GM12878 (cell line): ENCODE data around the gene GORASP2. TPM values are rescaled to one million over a fixed set of nuclear protein-coding genes. Genes with fewer than 3 reads are reported as not detected.

ENCODE experiments used
- ATAC-seq: fragments of 200-7000 bp; cut with Tn5 transposase; 3 replicates; pipeline ENCODE4 v1.9.1; 2020; ENCODE audit warnings: mild to moderate bottlenecking, moderate library complexity
- BruUV-seq: library from RNA; stranded (reverse); fragments of 400-500 nt; replicated peaks from 2 replicates; lab custom pipeline; 2021; lab: Mats Ljungman, UMichigan
- CTCF ChIA-PET: fragments of 300-600 bp; sonication (Branson Sonifier 250); formaldehyde crosslinking; extraction: SDS; loops from one replicate; lab custom pipeline; 2021; ENCODE audit warnings: inconsistent platforms; lab: Yijun Ruan, JAX
- POLR2A ChIA-PET: fragments of 350-600 bp; formaldehyde crosslinking; extraction: SDS; loops from one replicate; lab custom pipeline; 2021; ENCODE audit warnings: inconsistent platforms; lab: Charles Lee
- RAD21 ChIA-PET: fragments of 300-600 bp; sonication (Branson Sonifier 250); formaldehyde crosslinking; loops from one replicate; lab custom pipeline; 2023; ENCODE audit warnings: antibody characterized with exemption; ENCODE audit not compliant: unreplicated experiment; lab: Charles Lee
- SMC1A ChIA-PET: fragments of 300-600 bp; sonication (Branson Sonifier 250); formaldehyde crosslinking; loops from one replicate; lab custom pipeline; 2023; ENCODE audit not compliant: unreplicated experiment, uncharacterized antibody; lab: Charles Lee
- DNase-seq: peaks from one replicate; pipeline ENCODE4 v3.0.0-alpha.2; 2011; ENCODE audit warnings: low read depth, low spot score
- FAIRE-seq: peaks from 3 replicates; lab custom pipeline; 2011; peaks lifted over from hg19 to GRCh38; lab: Jason Lieb, UNC
- H2AFZ ChIP-seq: 2 replicates; pipeline ENCODE4 v1.6.0; 2011; ENCODE audit warnings: low read depth, low read length, control low read depth; ENCODE audit not compliant: control insufficient read depth
- H3K27ac ChIP-seq: 2 replicates; pipeline ENCODE4 v1.5.1; 2011; ENCODE audit warnings: control low read depth; ENCODE audit not compliant: control insufficient read depth, insufficient read depth
- H3K27me3 ChIP-seq, 2 experiments: replicated peaks in 1 of 2; 2 replicates each; pipeline versions ENCODE4 v1.6.0 to v1.6.1; 2011; ENCODE audit warnings: low read length in 1 of 2; ENCODE audit not compliant: control insufficient read depth in 2 of 2, insufficient read depth in 2 of 2
- H3K36me3 ChIP-seq, 2 experiments: 2 replicates each; pipeline ENCODE4 v1.5.1; 2011; ENCODE audit warnings: low read length in 1 of 2; ENCODE audit not compliant: control insufficient read depth in 2 of 2, insufficient read depth in 2 of 2
- H3K4me1 ChIP-seq: 2 replicates; pipeline ENCODE4 v1.6.1; 2011; ENCODE audit warnings: mild to moderate bottlenecking, low read length, moderate library complexity, mixed read lengths; ENCODE audit not compliant: control insufficient read depth, insufficient read depth
- H3K4me2 ChIP-seq: 2 replicates; pipeline ENCODE4 v1.6.0; 2011; ENCODE audit warnings: control low read depth; ENCODE audit not compliant: control insufficient read depth, insufficient read depth
- H3K4me3 ChIP-seq: fragments of 200-600 bp; sonication (generic); 2 replicates; pipeline ENCODE4 v1.5.1; 2016
- H3K79me2 ChIP-seq: 2 replicates; pipeline ENCODE4 v1.6.0; 2011; ENCODE audit warnings: low read length; ENCODE audit not compliant: control insufficient read depth, insufficient read depth
- H3K9ac ChIP-seq: 2 replicates; pipeline ENCODE4 v1.8.0; 2011; ENCODE audit warnings: low read length, control low read depth, mixed read lengths; ENCODE audit not compliant: control insufficient read depth, insufficient read depth
- H3K9me3 ChIP-seq: replicated peaks from 3 replicates; pipeline ENCODE4 v1.5.1; 2011; ENCODE audit warnings: mild to moderate bottlenecking, low read length; ENCODE audit not compliant: control insufficient read depth, insufficient read depth
- H4K20me1 ChIP-seq: 2 replicates; pipeline ENCODE4 v1.6.0; 2011; ENCODE audit not compliant: control insufficient read depth, insufficient read depth
- CBX5 ChIP-seq: sonication (generic); IDR thresholded peaks from 2 replicates; pipeline ENCODE4 v1.6.1; 2016; ENCODE audit warnings: low read depth, moderate library complexity, mild to moderate bottlenecking, inconsistent platforms
- CREB1 ChIP-seq: IDR thresholded peaks from 2 replicates; pipeline ENCODE4 v1.6.1; 2012; ENCODE audit warnings: low read depth, mild to moderate bottlenecking, inconsistent platforms
- IKZF1 ChIP-seq: fragments of 450-650 bp; conservative IDR thresholded peaks from 2 replicates; pipeline ENCODE4 v1.6.1; 2017; ENCODE audit warnings: antibody characterized with exemption, mild to moderate bottlenecking
- JUNB ChIP-seq: IDR thresholded peaks from 2 replicates; pipeline ENCODE4 v1.6.1; 2016; ENCODE audit warnings: antibody characterized with exemption, mild to moderate bottlenecking
- MEF2B ChIP-seq: fragments of 450-650 bp; IDR thresholded peaks from 2 replicates; pipeline ENCODE4 v1.6.1; 2018; ENCODE audit warnings: mild to moderate bottlenecking, moderate library complexity; ENCODE audit not compliant: partially characterized antibody, poor library complexity, severe bottlenecking
- PAX5 ChIP-seq: IDR thresholded peaks from 2 replicates; pipeline ENCODE4 v1.6.1; 2011; ENCODE audit warnings: low read depth, low read length, borderline replicate concordance
- PML ChIP-seq: IDR thresholded peaks from 2 replicates; pipeline ENCODE4 v1.6.1; 2012; ENCODE audit warnings: low read length, inconsistent platforms
- RB1 ChIP-seq: fragments of 450-650 bp; formaldehyde crosslinking; IDR thresholded peaks from 2 replicates; pipeline ENCODE4 v1.6.1; 2017; ENCODE audit warnings: mild to moderate bottlenecking, borderline replicate concordance
- RFX5 ChIP-seq: IDR thresholded peaks from 2 replicates; pipeline ENCODE4 v1.6.1; 2011; ENCODE audit warnings: low read depth, low read length, improper control_type of control experiment
- STAT3 ChIP-seq: IDR thresholded peaks from 2 replicates; pipeline ENCODE4 v1.6.1; 2011; ENCODE audit warnings: low read depth, low read length, improper control_type of control experiment
- ZSCAN29 ChIP-seq: fragments of 450-650 bp; IDR thresholded peaks from 2 replicates; pipeline ENCODE4 v1.6.1; 2017; ENCODE audit warnings: mild to moderate bottlenecking, moderate library complexity
- WGBS: methylation state at CpG from one replicate; pipeline ENCODE4 v1.1.6; 2016; ENCODE audit warnings: low lambda C conversion rate; ENCODE audit not compliant: insufficient replicate concordance, insufficient coverage; ENCODE audit errors: missing lambda C conversion rate; 5-methylcytosine and 5-hydroxymethylcytosine counted together
- in situ Hi-C: fragments of 300-500 bp; cut with MboI; formaldehyde crosslinking; loops from 9 replicates; pipeline ENCODE4 v1.14.3; 2018; ENCODE audit warnings: mixed read lengths
- intact Hi-C: fragments of 100-400 bp; cut with micrococcal nuclease; formaldehyde crosslinking; loops from one replicate; pipeline ENCODE4 v1.14.2; 2022; ENCODE audit not compliant: unreplicated experiment
- polyA plus RNA-seq, 11 experiments: library from polyadenylated mRNA; depleted of rRNA in 4 of 11; unstranded in 6 of 11; stranded (reverse) in 5 of 11; fragments of >200 nt; fragmentation: Nextera tagmentation in 4 of 11; fragmentation: Illumina TruSeq in 1 of 11; extraction: Ambion mirVana in 4 of 11; extraction: Trizol in 1 of 11; gene quantifications; 1 replicate in 1 of 11; 2 replicates in 10 of 11; pipeline versions ENCODE4 v1.2.1 to v1.2.3, GENCODE V29; 2011 to 2016; ENCODE audit warnings: inconsistent platforms in 2 of 11, missing spikeins in 2 of 11, low read depth in 1 of 11
- total RNA-seq, 4 experiments: library from RNA; depleted of rRNA in 3 of 4; stranded (reverse); fragments of >200 nt in 3 of 4; fragmentation: Illumina TruSeq in 1 of 4; extraction: Trizol in 1 of 4; gene quantifications; 2 replicates each; pipeline versions ENCODE4 v1.2.1 to v1.2.3, GENCODE V29; 2013 to 2021
- TF ChIP-seq, protein P1 (sequence below): fragments of 450-650 bp; IDR thresholded peaks from 2 replicates; pipeline ENCODE4 v1.6.1; 2017; ENCODE audit warnings: mild to moderate bottlenecking, low read depth, inconsistent platforms; ENCODE audit not compliant: poor library complexity, severe bottlenecking
- TF ChIP-seq, protein P2 (sequence below): IDR thresholded peaks from 2 replicates; pipeline ENCODE4 v1.6.1; 2011; ENCODE audit warnings: mild to moderate bottlenecking, low read depth, low read length, moderate library complexity; ENCODE audit not compliant: insufficient replicate concordance
- TF ChIP-seq, protein P3 (sequence below): IDR thresholded peaks from 2 replicates; pipeline ENCODE4 v1.6.1; 2012; ENCODE audit warnings: low read length, inconsistent platforms
- TF ChIP-seq, protein P4 (sequence below): fragments of 450-650 bp; IDR thresholded peaks from 2 replicates; pipeline ENCODE4 v1.6.1; 2017; ENCODE audit warnings: borderline replicate concordance
- TF ChIP-seq, protein P5 (sequence below): IDR thresholded peaks from 2 replicates; pipeline ENCODE4 v1.6.1; 2012; ENCODE audit warnings: low read depth, low read length, improper control_type of control experiment
- TF ChIP-seq, protein P6 (sequence below): IDR thresholded peaks from 2 replicates; pipeline ENCODE4 v1.6.1; 2011; ENCODE audit warnings: low read depth, mild to moderate bottlenecking, low read length, moderate library complexity, borderline replicate concordance; ENCODE audit errors: extremely low read depth

GORASP2 gene
- total and polyA plus RNA-seq, 10 of the 15 experiments (the other 5 are each of a cell fraction or from before 2014, with no cell fraction given) = 26.3 to 169 (median 103) TPM

DNA sequence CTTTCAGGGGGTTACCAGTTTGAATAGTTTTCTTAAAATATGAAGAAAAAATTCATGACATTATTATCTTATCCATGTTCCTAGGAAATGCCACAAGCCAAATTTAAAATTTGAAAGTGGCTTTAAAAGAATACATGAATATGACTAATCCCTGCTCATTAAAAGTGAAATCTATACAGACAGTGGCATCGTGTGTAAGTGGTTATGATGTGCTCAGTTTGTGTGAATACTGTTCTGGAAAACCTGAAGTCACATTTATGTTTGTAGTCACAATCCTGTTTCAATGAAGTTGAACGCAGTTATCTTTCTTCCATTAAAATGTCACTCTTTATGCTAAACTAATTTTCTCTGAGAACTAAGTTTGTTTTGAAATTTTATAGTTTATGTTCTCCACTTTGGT, 75.8 kb downstream of the GORASP2 start:
- ChIA-PET CTCF (interaction anchor here (0.7 kb wide), 1 partner anchor 75 kb away, joined by 3 read pairs; no protein-coding TSS in a partner anchor), POLR2A (interaction anchor here (0.6 kb wide), 1 partner anchor 11 kb away, joined by 4 read pairs; no protein-coding TSS in a partner anchor)
- 76% methylated on average over 2 of the region's 2 CpGs for WGBS
- TF ChIP-seq CREB1 (no peak), RB1 (no peak), IKZF1 (no peak), CBX5 (no peak), PML (no peak), STAT3 (no peak), ZSCAN29 (no peak), MEF2B (no peak), JUNB (no peak), PAX5 (no peak), RFX5 (no peak)
- TF ChIP-seq, protein P1, sequence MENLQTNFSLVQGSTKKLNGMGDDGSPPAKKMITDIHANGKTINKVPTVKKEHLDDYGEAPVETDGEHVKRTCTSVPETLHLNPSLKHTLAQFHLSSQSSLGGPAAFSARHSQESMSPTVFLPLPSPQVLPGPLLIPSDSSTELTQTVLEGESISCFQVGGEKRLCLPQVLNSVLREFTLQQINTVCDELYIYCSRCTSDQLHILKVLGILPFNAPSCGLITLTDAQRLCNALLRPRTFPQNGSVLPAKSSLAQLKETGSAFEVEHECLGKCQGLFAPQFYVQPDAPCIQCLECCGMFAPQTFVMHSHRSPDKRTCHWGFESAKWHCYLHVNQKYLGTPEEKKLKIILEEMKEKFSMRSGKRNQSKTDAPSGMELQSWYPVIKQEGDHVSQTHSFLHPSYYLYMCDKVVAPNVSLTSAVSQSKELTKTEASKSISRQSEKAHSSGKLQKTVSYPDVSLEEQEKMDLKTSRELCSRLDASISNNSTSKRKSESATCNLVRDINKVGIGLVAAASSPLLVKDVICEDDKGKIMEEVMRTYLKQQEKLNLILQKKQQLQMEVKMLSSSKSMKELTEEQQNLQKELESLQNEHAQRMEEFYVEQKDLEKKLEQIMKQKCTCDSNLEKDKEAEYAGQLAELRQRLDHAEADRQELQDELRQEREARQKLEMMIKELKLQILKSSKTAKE = no peak
- TF ChIP-seq, protein P2, sequence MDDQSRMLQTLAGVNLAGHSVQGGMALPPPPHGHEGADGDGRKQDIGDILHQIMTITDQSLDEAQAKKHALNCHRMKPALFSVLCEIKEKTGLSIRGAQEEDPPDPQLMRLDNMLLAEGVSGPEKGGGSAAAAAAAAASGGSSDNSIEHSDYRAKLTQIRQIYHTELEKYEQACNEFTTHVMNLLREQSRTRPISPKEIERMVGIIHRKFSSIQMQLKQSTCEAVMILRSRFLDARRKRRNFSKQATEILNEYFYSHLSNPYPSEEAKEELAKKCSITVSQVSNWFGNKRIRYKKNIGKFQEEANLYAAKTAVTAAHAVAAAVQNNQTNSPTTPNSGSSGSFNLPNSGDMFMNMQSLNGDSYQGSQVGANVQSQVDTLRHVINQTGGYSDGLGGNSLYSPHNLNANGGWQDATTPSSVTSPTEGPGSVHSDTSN = no peak
- TF ChIP-seq, protein P3, sequence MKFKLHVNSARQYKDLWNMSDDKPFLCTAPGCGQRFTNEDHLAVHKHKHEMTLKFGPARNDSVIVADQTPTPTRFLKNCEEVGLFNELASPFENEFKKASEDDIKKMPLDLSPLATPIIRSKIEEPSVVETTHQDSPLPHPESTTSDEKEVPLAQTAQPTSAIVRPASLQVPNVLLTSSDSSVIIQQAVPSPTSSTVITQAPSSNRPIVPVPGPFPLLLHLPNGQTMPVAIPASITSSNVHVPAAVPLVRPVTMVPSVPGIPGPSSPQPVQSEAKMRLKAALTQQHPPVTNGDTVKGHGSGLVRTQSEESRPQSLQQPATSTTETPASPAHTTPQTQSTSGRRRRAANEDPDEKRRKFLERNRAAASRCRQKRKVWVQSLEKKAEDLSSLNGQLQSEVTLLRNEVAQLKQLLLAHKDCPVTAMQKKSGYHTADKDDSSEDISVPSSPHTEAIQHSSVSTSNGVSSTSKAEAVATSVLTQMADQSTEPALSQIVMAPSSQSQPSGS = no peak
- TF ChIP-seq, protein P4, sequence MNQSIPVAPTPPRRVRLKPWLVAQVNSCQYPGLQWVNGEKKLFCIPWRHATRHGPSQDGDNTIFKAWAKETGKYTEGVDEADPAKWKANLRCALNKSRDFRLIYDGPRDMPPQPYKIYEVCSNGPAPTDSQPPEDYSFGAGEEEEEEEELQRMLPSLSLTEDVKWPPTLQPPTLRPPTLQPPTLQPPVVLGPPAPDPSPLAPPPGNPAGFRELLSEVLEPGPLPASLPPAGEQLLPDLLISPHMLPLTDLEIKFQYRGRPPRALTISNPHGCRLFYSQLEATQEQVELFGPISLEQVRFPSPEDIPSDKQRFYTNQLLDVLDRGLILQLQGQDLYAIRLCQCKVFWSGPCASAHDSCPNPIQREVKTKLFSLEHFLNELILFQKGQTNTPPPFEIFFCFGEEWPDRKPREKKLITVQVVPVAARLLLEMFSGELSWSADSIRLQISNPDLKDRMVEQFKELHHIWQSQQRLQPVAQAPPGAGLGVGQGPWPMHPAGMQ = no peak
- TF ChIP-seq, protein P5, sequence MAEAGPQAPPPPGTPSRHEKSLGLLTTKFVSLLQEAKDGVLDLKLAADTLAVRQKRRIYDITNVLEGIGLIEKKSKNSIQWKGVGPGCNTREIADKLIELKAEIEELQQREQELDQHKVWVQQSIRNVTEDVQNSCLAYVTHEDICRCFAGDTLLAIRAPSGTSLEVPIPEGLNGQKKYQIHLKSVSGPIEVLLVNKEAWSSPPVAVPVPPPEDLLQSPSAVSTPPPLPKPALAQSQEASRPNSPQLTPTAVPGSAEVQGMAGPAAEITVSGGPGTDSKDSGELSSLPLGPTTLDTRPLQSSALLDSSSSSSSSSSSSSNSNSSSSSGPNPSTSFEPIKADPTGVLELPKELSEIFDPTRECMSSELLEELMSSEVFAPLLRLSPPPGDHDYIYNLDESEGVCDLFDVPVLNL = no peak
- TF ChIP-seq, protein P6, sequence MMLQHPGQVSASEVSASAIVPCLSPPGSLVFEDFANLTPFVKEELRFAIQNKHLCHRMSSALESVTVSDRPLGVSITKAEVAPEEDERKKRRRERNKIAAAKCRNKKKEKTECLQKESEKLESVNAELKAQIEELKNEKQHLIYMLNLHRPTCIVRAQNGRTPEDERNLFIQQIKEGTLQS = no peak

More for the DNA sequence above, 75.8 kb downstream of the GORASP2 start:
- H3K4me1 ChIP-seq = no peaks in the 10 kb centered on the region
- in situ Hi-C loops = no loop called here
- no peaks in the 10 kb centered on the region for H3K79me2 ChIP-seq
- BruUV-seq = no TSS peak
- H3K27ac ChIP-seq = no peak overlapping the region
- no peak for FAIRE-seq
- DNase-seq = no peak
- ATAC-seq = no peak
- SMC1A ChIA-PET = interaction anchor here (0.6 to 1.4 kb wide), 3 partner anchors 132 to 193 kb away, joined by 3 to 4 read pairs (median 3); no protein-coding TSS in a partner anchor
- no peaks in the 10 kb centered on the region for H3K27me3 ChIP-seq
- peaks cover 3 to 22% of the 10 kb centered on the region in 2 experiments for H3K36me3 ChIP-seq
- H3K4me3 ChIP-seq = no peak overlapping the region
- H3K9me3 ChIP-seq = no peaks in the 10 kb centered on the region
- no peak overlapping the region for H2AFZ ChIP-seq
- RAD21 ChIA-PET = no interaction called here
- no peaks in the 10 kb centered on the region for H4K20me1 ChIP-seq
- H3K9ac ChIP-seq = no peak overlapping the region
- intact Hi-C loops = no loop called here
- no peak overlapping the region for H3K4me2 ChIP-seq
